H1 (cell line): ENCODE data around the gene MAGI1. TPM values are rescaled to one million over a fixed set of nuclear protein-coding genes. Genes with fewer than 3 reads are reported as not detected.

Experiments used
- CTCF ChIA-PET: fragments of 300-600 bp; sonication (Branson Sonifier 250); formaldehyde crosslinking; loops from one replicate; lab custom pipeline; 2021; ENCODE audit not compliant: partially characterized antibody; lab: Charles Lee
- POLR2A ChIA-PET: fragments of 300-600 bp; sonication (Branson Sonifier 250); formaldehyde crosslinking; loops from one replicate; lab custom pipeline; 2021; ENCODE audit warnings: inconsistent platforms; ENCODE audit not compliant: partially characterized antibody; lab: Charles Lee
- DNase-seq, 2 experiments: peaks; one replicate each; pipeline versions ENCODE4 v3.0.0 to v3.0.0-alpha.2; 2010 to 2022; ENCODE audit warnings: low spot score in 2 of 2, low read depth in 1 of 2, mixed read lengths in 1 of 2
- FAIRE-seq: peaks from 2 replicates; lab custom pipeline; 2011; peaks lifted over from hg19 to GRCh38; lab: Jason Lieb, UNC
- H2AFZ ChIP-seq: 2 replicates; pipeline ENCODE4 v1.8.1; 2012; ENCODE audit warnings: low read length, inconsistent platforms
- H2AK5ac ChIP-seq: 2 replicates; pipeline ENCODE4 v1.6.1; 2013; ENCODE audit warnings: low read depth, low read length
- H2BK120ac ChIP-seq: replicated peaks from 2 replicates; pipeline ENCODE3; 2013; ENCODE audit warnings: low read depth, low read length, inconsistent platforms
- H2BK12ac ChIP-seq: 2 replicates; pipeline ENCODE4 v1.6.1; 2013; ENCODE audit warnings: low read depth, low read length
- H2BK15ac ChIP-seq: 2 replicates; pipeline ENCODE4 v1.6.1; 2013; ENCODE audit warnings: low read length
- H2BK20ac ChIP-seq: 2 replicates; pipeline ENCODE4 v1.6.1; 2013; ENCODE audit warnings: low read length
- H2BK5ac ChIP-seq: 2 replicates; pipeline ENCODE4 v1.6.1; 2013; ENCODE audit warnings: low read depth, low read length
- H3K14ac ChIP-seq: 2 replicates; pipeline ENCODE4 v1.6.1; 2013; ENCODE audit warnings: inconsistent platforms; ENCODE audit not compliant: insufficient read length
- H3K18ac ChIP-seq: 2 replicates; pipeline ENCODE4 v1.6.1; 2013; ENCODE audit warnings: low read length; ENCODE audit errors: extremely low read depth
- H3K23ac ChIP-seq: 2 replicates; pipeline ENCODE4 v1.6.1; 2013; ENCODE audit warnings: inconsistent platforms; ENCODE audit not compliant: insufficient read length
- H3K23me2 ChIP-seq: 2 replicates; pipeline ENCODE4 v1.6.1; 2013; ENCODE audit warnings: low read depth, low read length
- H3K27ac ChIP-seq: 2 replicates; pipeline ENCODE4 v1.6.1; 2011; ENCODE audit warnings: low read depth, low read length, inconsistent platforms
- H3K27me3 ChIP-seq, 4 experiments: replicated peaks in 1 of 4; 1 replicate in 1 of 4; 2 replicates in 3 of 4; pipeline versions ENCODE4 v1.6.1 to v1.8.1; 2011 to 2013; ENCODE audit warnings: low read length in 3 of 4, mild to moderate bottlenecking in 3 of 4, inconsistent platforms in 2 of 4, mixed read lengths in 2 of 4, moderate library complexity in 1 of 4; ENCODE audit not compliant: control insufficient read depth in 3 of 4, insufficient read depth in 3 of 4; ENCODE audit errors: extremely low read depth in 1 of 4
- H3K36me3 ChIP-seq, 4 experiments: 2 replicates each; pipeline versions ENCODE4 v1.6.1 to v1.8.1; 2011 to 2013; ENCODE audit warnings: mild to moderate bottlenecking in 4 of 4, low read length in 3 of 4, moderate library complexity in 2 of 4, control low read depth in 1 of 4, inconsistent platforms in 1 of 4; ENCODE audit not compliant: insufficient read depth in 4 of 4, control insufficient read depth in 2 of 4
- H3K4ac ChIP-seq: replicated peaks from 2 replicates; pipeline ENCODE3; 2013; ENCODE audit warnings: low read length, low read depth, mixed read lengths, inconsistent platforms; ENCODE audit not compliant: insufficient read length
- H3K4me1 ChIP-seq, 4 experiments: replicated peaks in 1 of 4; 1 replicate in 1 of 4; 2 replicates in 3 of 4; pipeline versions ENCODE4 v1.6.1 to v1.8.1; 2011 to 2013; ENCODE audit warnings: low read length in 3 of 4, inconsistent platforms in 2 of 4, mixed read lengths in 1 of 4; ENCODE audit not compliant: insufficient read depth in 4 of 4, control insufficient read depth in 3 of 4
- H3K4me2 ChIP-seq, 2 experiments: 2 replicates each; pipeline versions ENCODE4 v1.6.1 to v1.8.1; 2011 to 2013; ENCODE audit warnings: low read depth in 2 of 2, low read length in 2 of 2, control low read depth in 1 of 2, inconsistent platforms in 1 of 2, mild to moderate bottlenecking in 1 of 2; ENCODE audit not compliant: insufficient read depth in 1 of 2
- H3K4me3 ChIP-seq, 4 experiments: fragments of 200-600, 300-600 bp in 1 of 4; sonication (generic), shearing (Covaris generic), sonication (Bioruptor Twin) in 1 of 4; 2 replicates each; pipeline versions ENCODE4 v1.5.1 to v1.8.1; 2011 to 2016; ENCODE audit warnings: low read length in 4 of 4, low read depth in 3 of 4, control low read depth in 2 of 4, inconsistent platforms in 2 of 4, mild to moderate bottlenecking in 2 of 4, mixed read lengths in 1 of 4, moderate library complexity in 1 of 4; ENCODE audit not compliant: insufficient read depth in 2 of 4; ENCODE audit errors: extremely low read depth in 1 of 4
- H3K56ac ChIP-seq: replicated peaks from 2 replicates; pipeline ENCODE3; 2013; ENCODE audit warnings: low read depth, mild to moderate bottlenecking, mixed read lengths, low read length, inconsistent platforms; ENCODE audit not compliant: insufficient read length
- H3K79me1 ChIP-seq: 2 replicates; pipeline ENCODE4 v1.6.1; 2013; ENCODE audit warnings: low read depth, low read length, control low read depth
- H3K79me2 ChIP-seq, 2 experiments: 2 replicates each; pipeline versions ENCODE4 v1.6.1 to v1.8.1; 2012 to 2013; ENCODE audit warnings: low read length in 2 of 2, mild to moderate bottlenecking in 2 of 2, inconsistent platforms in 1 of 2; ENCODE audit not compliant: insufficient read depth in 2 of 2, control insufficient read depth in 1 of 2
- H3K9ac ChIP-seq, 4 experiments: replicated peaks in 1 of 4; 1 replicate in 1 of 4; 2 replicates in 3 of 4; pipeline versions ENCODE4 v1.6.1 to v1.8.1; 2011 to 2013; ENCODE audit warnings: low read depth in 3 of 4, low read length in 3 of 4, control low read depth in 2 of 4, mild to moderate bottlenecking in 2 of 4, moderate library complexity in 2 of 4, inconsistent platforms in 1 of 4; ENCODE audit errors: extremely low read depth in 1 of 4
- H3K9me3 ChIP-seq, 2 experiments: 2 replicates each; pipeline versions ENCODE4 v1.6.1 to v1.8.1; 2012 to 2013; ENCODE audit warnings: mild to moderate bottlenecking in 2 of 2, moderate library complexity in 2 of 2, control low read depth in 1 of 2, inconsistent platforms in 1 of 2, low read depth in 1 of 2, low read length in 1 of 2, mixed read lengths in 1 of 2; ENCODE audit not compliant: insufficient read depth in 2 of 2
- H4K20me1 ChIP-seq, 2 experiments: replicated peaks in 1 of 2; 2 replicates each; pipeline versions ENCODE3 to v1.8.1; 2011 to 2013; ENCODE audit warnings: inconsistent platforms in 2 of 2, low read length in 2 of 2, mild to moderate bottlenecking in 1 of 2; ENCODE audit not compliant: insufficient read depth in 2 of 2, control insufficient read depth in 1 of 2
- H4K5ac ChIP-seq: 2 replicates; pipeline ENCODE4 v1.6.1; 2013; ENCODE audit warnings: low read length, low read depth, mixed read lengths, inconsistent platforms; ENCODE audit not compliant: insufficient read length
- H4K8ac ChIP-seq: 2 replicates; pipeline ENCODE4 v1.8.0; 2013; ENCODE audit warnings: mild to moderate bottlenecking, moderate library complexity, low read length, inconsistent platforms; ENCODE audit not compliant: insufficient read depth; ENCODE audit errors: extremely low read depth
- H4K91ac ChIP-seq: replicated peaks from 2 replicates; pipeline ENCODE3; 2013; ENCODE audit warnings: low read length, mixed read lengths, inconsistent platforms; ENCODE audit not compliant: insufficient read length
- ASH2L ChIP-seq: fragments of 200-600, 300-600 bp; sonication (generic); IDR thresholded peaks from one replicate; pipeline ENCODE4 v1.7.1; 2017; ENCODE audit warnings: low read length
- BCL11A ChIP-seq, 2 experiments: IDR thresholded peaks; one replicate each; pipeline ENCODE4 v1.6.1; 2011; ENCODE audit warnings: low read depth in 2 of 2, low read length in 2 of 2, mild to moderate bottlenecking in 2 of 2
- EGR1 ChIP-seq: IDR thresholded peaks from 2 replicates; pipeline ENCODE4 v1.6.1; 2011; ENCODE audit warnings: low read depth, low read length, borderline replicate concordance
- EP300 ChIP-seq, 2 experiments: IDR thresholded peaks; 1 replicate in 1 of 2; 2 replicates in 1 of 2; pipeline ENCODE4 v1.6.1; 2011 to 2012; ENCODE audit warnings: low read depth in 2 of 2, low read length in 2 of 2, mild to moderate bottlenecking in 2 of 2, borderline replicate concordance in 1 of 2, inconsistent platforms in 1 of 2, moderate library complexity in 1 of 2
- EZH2 ChIP-seq: fragments of 200-600 bp; sonication (generic); IDR thresholded peaks from 2 replicates; pipeline ENCODE4 v1.7.1; 2012; ENCODE audit warnings: low read depth, mild to moderate bottlenecking, moderate library complexity, low read length, inconsistent platforms; ENCODE audit not compliant: severe bottlenecking
- GABPA ChIP-seq: IDR thresholded peaks from 2 replicates; pipeline ENCODE4 v1.6.1; 2011; ENCODE audit warnings: mild to moderate bottlenecking, low read length, moderate library complexity, borderline replicate concordance; ENCODE audit not compliant: insufficient read depth
- KDM5A ChIP-seq: fragments of 200-600 bp; IDR thresholded peaks from 2 replicates; pipeline ENCODE4 v1.7.1; 2012; ENCODE audit warnings: mild to moderate bottlenecking, low read length, inconsistent platforms, mixed read lengths
- RBBP5 ChIP-seq: IDR thresholded peaks from 2 replicates; pipeline ENCODE4 v1.7.1; 2012; ENCODE audit warnings: low read depth, mild to moderate bottlenecking, inconsistent platforms, low read length, moderate library complexity, borderline replicate concordance
- YY1 ChIP-seq: IDR thresholded peaks from 2 replicates; pipeline ENCODE4 v1.6.1; 2011; ENCODE audit warnings: low read depth, mild to moderate bottlenecking, low read length
- ZNF274 ChIP-seq: IDR thresholded peaks from 2 replicates; pipeline ENCODE4 v1.7.0; 2012; ENCODE audit warnings: low read length, borderline replicate concordance; ENCODE audit errors: extremely low read depth
- WGBS, 2 experiments: shearing (Covaris generic) in 1 of 2; methylation state at CpG; one replicate each; pipeline versions ENCODE4 v1.1.6 to v1.1.7; 2013 to 2015; ENCODE audit warnings: low lambda C conversion rate in 2 of 2, mixed read lengths in 2 of 2, inconsistent platforms in 1 of 2, low coverage in 1 of 2, missing lambda C conversion rate in 1 of 2; ENCODE audit not compliant: insufficient replicate concordance in 2 of 2, insufficient coverage in 1 of 2, insufficient read length in 1 of 2; ENCODE audit errors: extremely low coverage in 1 of 2, missing lambda C conversion rate in 1 of 2; 5-methylcytosine and 5-hydroxymethylcytosine counted together
- polyA plus RNA-seq, 7 experiments: library from polyadenylated mRNA; depleted of rRNA in 3 of 7; stranded (reverse) in 5 of 7; unstranded in 2 of 7; fragments of >200 nt in 5 of 7; fragments of 200-250 nt in 2 of 7; gene quantifications; 1 replicate in 5 of 7; 2 replicates in 1 of 7; 4 replicates in 1 of 7; pipeline versions ENCODE4 v1.2.1 to v1.2.3, GENCODE V29; 2011 to 2013; ENCODE audit warnings: missing spikeins in 2 of 7, mixed read lengths in 2 of 7
- total RNA-seq: library from RNA; stranded (reverse); fragmentation: NEBNext Ultra II Directional; extraction: Animal tissue kit (Norgen Biotek cat#: 25700); gene quantifications from 2 replicates; pipeline ENCODE4 v1.2.1, GENCODE V29; 2021
- TF ChIP-seq, protein P1 (sequence below), 3 experiments: IDR thresholded peaks; 1 replicate in 2 of 3; 2 replicates in 1 of 3; pipeline versions ENCODE4 v1.5.1 to v1.6.1; 2011; ENCODE audit warnings: low read length in 3 of 3, mild to moderate bottlenecking in 3 of 3, inconsistent platforms in 2 of 3, low read depth in 1 of 3, moderate library complexity in 1 of 3; ENCODE audit not compliant: insufficient read depth in 1 of 3; ENCODE audit errors: control extremely low read depth in 1 of 3

Gene MAGI1
- total and polyA plus RNA-seq, 2 of the 8 experiments (the other 6 are each of a cell fraction or from before 2014, with no cell fraction given) = 19.8 to 78.0 TPM

DNA sequence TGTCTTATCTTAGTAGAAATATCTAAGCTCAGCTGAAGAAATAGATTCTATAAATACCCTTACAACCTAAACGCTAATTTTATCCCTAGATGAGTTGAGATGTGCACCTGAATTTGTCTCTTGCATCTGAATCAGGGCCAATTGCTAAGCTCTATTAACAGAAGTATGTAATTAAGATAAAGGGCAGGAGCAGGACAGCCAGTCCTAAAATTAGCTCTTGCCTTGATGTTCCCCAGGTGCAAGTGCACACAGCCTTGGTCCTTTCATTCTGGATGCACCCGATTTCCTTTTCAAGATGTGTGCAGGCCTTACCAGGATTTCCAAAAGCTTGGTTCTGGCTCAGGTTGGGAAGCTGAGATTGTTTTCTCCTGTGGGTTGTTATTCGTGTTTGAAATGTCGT is 52.4 kb downstream of the MAGI1 start:
- Histone ChIP-seq H3K4me1 (peaks cover 0 to 4% (median 0%) of the 10 kb centered on the region in 4 experiments; a peak in 2 of 7 replicates), H3K14ac (no peak overlapping the region), H2BK5ac (no peak overlapping the region), H3K9me3 (no peaks in the 10 kb centered on the region), H3K4me2 (no peak overlapping the region), H3K23me2 (no peaks in the 10 kb centered on the region), H2BK12ac (no peak overlapping the region), H3K4me3 (no peak overlapping the region), H3K79me1 (0 out of 2 replicates have a peak, but pooled peaks cover 2% of the 10 kb centered on the region), H2AFZ (no peak overlapping the region), H3K23ac (no peak overlapping the region), H2BK120ac (no peak overlapping the region), H4K5ac (no peak overlapping the region), H4K91ac (no peak overlapping the region), H3K56ac (no peak overlapping the region), H3K79me2 (peaks cover 0 to 34% of the 10 kb centered on the region in 2 experiments; a peak in 3 of 4 replicates), H2AK5ac (no peak overlapping the region), H3K4ac (no peak overlapping the region), H4K20me1 (no peaks in the 10 kb centered on the region), H2BK20ac (no peak overlapping the region), H3K9ac (no peak overlapping the region), H2BK15ac (no peak overlapping the region), H3K36me3 (no peaks in the 10 kb centered on the region), H3K27me3 (peaks cover 0 to 1% (median 0%) of the 10 kb centered on the region in 4 experiments; a peak in 1 of 7 replicates), H3K18ac (no peak overlapping the region), H3K27ac (no peak overlapping the region), H4K8ac (no peak overlapping the region)
- POLR2A ChIA-PET = interaction anchor here (0.7 to 1.3 kb wide), 5 partner anchors 10 to 39 kb away, joined by 3 to 8 read pairs (median 3); no protein-coding TSS in a partner anchor
- CTCF ChIA-PET = interaction anchor here (0.7 to 1.4 kb wide), 2 partner anchors 13 to 71 kb away, joined by 3 to 4 read pairs; no protein-coding TSS in a partner anchor
- FAIRE-seq (no peak), DNase-seq (no peak)
- 88% methylated on average over 4 of the region's 4 CpGs; no CpG with 5 or more reads in 1 of the 2 experiments for WGBS, 2 experiments
- TF ChIP-seq ASH2L (no peak), YY1 (no peak), EP300 (IDR thresholded peaks at IDR 0.05; ENCODE audit: borderline replicate concordance in 1 of 2, low read depth in 2 of 2, low read length in 2 of 2) (no peak), KDM5A (no peak), RBBP5 (no peak), BCL11A (IDR thresholded peaks at IDR 0.05; ENCODE audit: low read depth in 2 of 2, low read length in 2 of 2) (no peak), EGR1 (no peak), ZNF274 (no peak), GABPA (no peak), EZH2 (no peak)
- TF ChIP-seq, protein P1, sequence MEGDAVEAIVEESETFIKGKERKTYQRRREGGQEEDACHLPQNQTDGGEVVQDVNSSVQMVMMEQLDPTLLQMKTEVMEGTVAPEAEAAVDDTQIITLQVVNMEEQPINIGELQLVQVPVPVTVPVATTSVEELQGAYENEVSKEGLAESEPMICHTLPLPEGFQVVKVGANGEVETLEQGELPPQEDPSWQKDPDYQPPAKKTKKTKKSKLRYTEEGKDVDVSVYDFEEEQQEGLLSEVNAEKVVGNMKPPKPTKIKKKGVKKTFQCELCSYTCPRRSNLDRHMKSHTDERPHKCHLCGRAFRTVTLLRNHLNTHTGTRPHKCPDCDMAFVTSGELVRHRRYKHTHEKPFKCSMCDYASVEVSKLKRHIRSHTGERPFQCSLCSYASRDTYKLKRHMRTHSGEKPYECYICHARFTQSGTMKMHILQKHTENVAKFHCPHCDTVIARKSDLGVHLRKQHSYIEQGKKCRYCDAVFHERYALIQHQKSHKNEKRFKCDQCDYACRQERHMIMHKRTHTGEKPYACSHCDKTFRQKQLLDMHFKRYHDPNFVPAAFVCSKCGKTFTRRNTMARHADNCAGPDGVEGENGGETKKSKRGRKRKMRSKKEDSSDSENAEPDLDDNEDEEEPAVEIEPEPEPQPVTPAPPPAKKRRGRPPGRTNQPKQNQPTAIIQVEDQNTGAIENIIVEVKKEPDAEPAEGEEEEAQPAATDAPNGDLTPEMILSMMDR (IDR thresholded peaks at IDR 0.05; ENCODE audit: control extremely low read depth in 1 of 3, insufficient read depth in 1 of 3, low read depth in 1 of 3, low read length in 3 of 3) = no peak
